ENCODE results near the gene SORBS1.

SORBS1 gene

DNA sequence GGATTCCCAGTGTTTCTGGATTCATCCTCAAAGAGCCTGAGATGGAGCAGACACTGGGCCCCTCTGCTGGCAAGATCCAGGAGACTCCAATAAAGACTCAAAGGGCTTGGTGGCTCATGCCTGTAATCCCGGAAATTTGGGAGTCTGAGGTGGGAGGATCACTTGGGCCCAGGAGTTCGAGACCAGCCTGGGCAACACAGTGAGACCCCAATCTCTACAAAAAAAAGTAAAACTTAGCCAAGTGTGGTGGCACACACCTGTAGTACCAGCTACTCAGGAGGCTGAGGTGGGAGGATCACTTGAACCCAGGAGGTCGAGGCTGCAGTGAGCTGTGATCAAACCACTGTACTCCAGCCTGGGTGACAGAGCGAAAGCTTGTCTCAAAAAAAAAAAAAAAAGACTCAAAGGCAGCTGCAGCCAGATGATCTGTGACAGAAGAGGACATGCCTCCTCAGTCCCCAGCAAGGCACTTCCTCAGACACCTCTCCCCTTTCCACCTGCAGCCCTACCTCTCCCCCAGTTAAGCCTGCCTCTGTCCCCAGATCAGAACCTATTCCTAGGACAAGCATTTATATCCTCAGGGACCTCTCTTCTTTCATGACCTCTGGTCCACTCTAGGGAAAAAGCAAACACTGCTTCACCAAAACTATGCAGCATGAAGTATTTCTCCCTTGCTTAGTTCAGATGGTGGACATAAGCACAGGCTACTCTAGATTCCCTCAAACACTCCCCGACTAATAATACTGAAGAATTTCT lies 298.2 kb downstream of the SORBS1 start:
- Histone ChIP-seq H3K27me3 (ENCODE audit: control insufficient read depth in 1 of 2, insufficient read depth in 2 of 2, low read length in 2 of 2) (no peaks in the 10 kb centered on the region), H3K9me3 (ENCODE audit: control insufficient read depth in 1 of 2, low read length in 2 of 2) (no peaks in the 10 kb centered on the region), H3K4me1 (ENCODE audit: control insufficient read depth in 1 of 2, insufficient read depth in 2 of 2, low read length in 2 of 2) (peaks cover 41 to 44% of the 10 kb centered on the region in 2 donors), H3K9ac (ENCODE audit: low read depth in 1 of 2, low read length in 2 of 2) (no peak overlapping the region), H3K27ac (ENCODE audit: low read depth, low read length) (no peak overlapping the region), H3K4me3 (ENCODE audit: low read depth in 1 of 2, low read length in 2 of 2) (no peak overlapping the region), H3K36me3 (ENCODE audit: control insufficient read depth in 1 of 2, insufficient read depth in 2 of 2, low read length in 2 of 2) (peaks cover 38 to 60% of the 10 kb centered on the region in 2 donors)

- Histone ChIP-seq H3K4me3 (ENCODE audit: low read depth in 1 of 2, low read length in 2 of 2) (no peak overlapping the region), H3K9ac (ENCODE audit: low read depth in 1 of 2, low read length in 2 of 2) (no peak overlapping the region), H3K36me3 (ENCODE audit: control insufficient read depth in 1 of 2, insufficient read depth in 2 of 2, low read length in 2 of 2) (peaks cover 36 to 65% of the 10 kb centered on the region in 2 donors), H3K9me3 (ENCODE audit: control insufficient read depth in 1 of 2, low read length in 2 of 2) (no peaks in the 10 kb centered on the region), H3K4me1 (ENCODE audit: control insufficient read depth in 1 of 2, insufficient read depth in 2 of 2, low read length in 2 of 2) (peaks cover 37 to 39% of the 10 kb centered on the region in 2 donors), H3K27ac (ENCODE audit: low read depth, low read length) (no peak overlapping the region), H3K27me3 (ENCODE audit: control insufficient read depth in 1 of 2, insufficient read depth in 2 of 2, low read length in 2 of 2) (no peaks in the 10 kb centered on the region)
Measured at GRCh38 chr10:95261926-95262325, 299.2 kb downstream of the SORBS1 start.
